GM23338 (cell line): ENCODE results near the gene GNMT. TPM values are rescaled to one million over a fixed set of nuclear protein-coding genes. Genes with fewer than 3 reads are reported as not detected.

Experiments
- ATAC-seq: fragments of 200-7000 bp; cut with Tn5 transposase; 3 replicates; pipeline ENCODE4 v1.9.1; 2020
- DNase-seq: peaks from one replicate; pipeline ENCODE4 v3.0.0-alpha.2; 2015; ENCODE audit warnings: low spot score
- H2AFZ ChIP-seq: fragments of 200-600 bp; sonication (generic); 2 replicates; pipeline ENCODE4 v1.8.0; 2016; ENCODE audit warnings: antibody characterized with exemption, mild to moderate bottlenecking, moderate library complexity
- H3F3A ChIP-seq: fragments of 200-600 bp; sonication (generic); replicated peaks from 2 replicates; pipeline ENCODE4 v1.8.0; 2017; ENCODE audit warnings: antibody characterized with exemption, mixed run types, low read depth
- H3K27ac ChIP-seq: fragments of 200-600 bp; sonication (generic); 2 replicates; pipeline ENCODE4 v1.6.1; 2016; ENCODE audit warnings: low read depth
- H3K27me3 ChIP-seq: fragments of 200-600 bp; sonication (generic); 2 replicates; pipeline ENCODE4 v1.8.0; 2016; ENCODE audit warnings: mild to moderate bottlenecking, mixed run types, moderate library complexity; ENCODE audit not compliant: insufficient read depth
- H3K36me3 ChIP-seq: fragments of 200-600 bp; sonication (generic); 2 replicates; pipeline ENCODE4 v1.8.0; 2016; ENCODE audit warnings: mild to moderate bottlenecking; ENCODE audit not compliant: insufficient read depth
- H3K4me1 ChIP-seq: fragments of 200-600 bp; sonication (generic); 2 replicates; pipeline ENCODE4 v1.8.0; 2016; ENCODE audit warnings: mild to moderate bottlenecking, moderate library complexity; ENCODE audit not compliant: insufficient read depth
- H3K4me2 ChIP-seq: fragments of 200-600 bp; sonication (generic); 2 replicates; pipeline ENCODE4 v1.7.1; 2017; ENCODE audit warnings: mixed run types
- H3K4me3 ChIP-seq: fragments of 200-600 bp; sonication (generic); 2 replicates; pipeline ENCODE4 v1.6.1; 2016; ENCODE audit warnings: mixed run types
- H3K79me2 ChIP-seq: fragments of 200-600 bp; sonication (generic); replicated peaks from 2 replicates; pipeline ENCODE4 v1.8.0; 2017; ENCODE audit warnings: mild to moderate bottlenecking; ENCODE audit not compliant: insufficient read depth
- H3K9me2 ChIP-seq: fragments of 200-600 bp; sonication (generic); 2 replicates; pipeline ENCODE4 v1.8.0; 2017; ENCODE audit not compliant: insufficient read depth
- H4K20me1 ChIP-seq: fragments of 200-600 bp; sonication (generic); replicated peaks from 2 replicates; pipeline ENCODE4 v1.8.0; 2017; ENCODE audit warnings: mild to moderate bottlenecking; ENCODE audit not compliant: insufficient read depth
- H3K27ac Mint-ChIP-seq: 2 replicates; pipeline ENCODE4 v1.8.0; 2020; ENCODE audit warnings: inconsistent platforms, mild to moderate bottlenecking, moderate library complexity, mixed read lengths
- H3K27me3 Mint-ChIP-seq: 3 replicates; pipeline ENCODE4 v1.8.0; 2022; ENCODE audit warnings: low read depth, mild to moderate bottlenecking, moderate library complexity, mixed read lengths, inconsistent platforms; ENCODE audit not compliant: insufficient read depth, poor library complexity
- H3K36me3 Mint-ChIP-seq: 3 replicates; pipeline ENCODE4 v1.8.0; 2021; ENCODE audit warnings: low read depth, mild to moderate bottlenecking, inconsistent platforms, moderate library complexity, mixed read lengths
- H3K4me1 Mint-ChIP-seq: 3 replicates; pipeline ENCODE4 v1.8.0; 2020; ENCODE audit warnings: mild to moderate bottlenecking, inconsistent platforms, mixed read lengths
- H3K4me3 Mint-ChIP-seq: 3 replicates; pipeline ENCODE4 v1.8.0; 2021; ENCODE audit warnings: moderate library complexity, mild to moderate bottlenecking, inconsistent platforms, mixed read lengths
- H3K9me3 Mint-ChIP-seq: 3 replicates; pipeline ENCODE4 v1.8.0; 2020; ENCODE audit warnings: moderate library complexity, mild to moderate bottlenecking, inconsistent platforms, mixed read lengths
- CREB1 ChIP-seq: fragments of 250-450 bp; sonication (Bioruptor Pico); IDR thresholded peaks from 2 replicates; pipeline ENCODE4 v1.5.0; 2020; ENCODE audit warnings: low read depth, mild to moderate bottlenecking, moderate library complexity
- EZH2 ChIP-seq: fragments of 200-600 bp; sonication (generic); IDR thresholded peaks from one replicate; pipeline ENCODE4 v1.8.0; 2017; ENCODE audit warnings: antibody characterized with exemption, mild to moderate bottlenecking, low read depth; ENCODE audit not compliant: unreplicated experiment
- EZH2phosphoT487 ChIP-seq: fragments of 200-600 bp; sonication (generic); IDR thresholded peaks from one replicate; pipeline ENCODE4 v1.8.1; 2018; ENCODE audit warnings: antibody characterized with exemption; ENCODE audit not compliant: unreplicated experiment
- JUNB ChIP-seq: IDR thresholded peaks from one replicate; pipeline ENCODE4 v1.6.1; 2016; ENCODE audit warnings: antibody characterized with exemption; ENCODE audit not compliant: unreplicated experiment
- NANOG ChIP-seq: IDR thresholded peaks from 2 replicates; pipeline ENCODE4 v1.6.1; 2016; ENCODE audit warnings: antibody characterized with exemption, borderline replicate concordance
- POLR2AphosphoS5 ChIP-seq: IDR thresholded peaks from 2 replicates; pipeline ENCODE4 v1.6.1; 2016; ENCODE audit warnings: antibody characterized with exemption, low read depth
- STAT1 ChIP-seq: IDR thresholded peaks from one replicate; pipeline ENCODE4 v1.6.1; 2016; ENCODE audit warnings: antibody characterized with exemption; ENCODE audit not compliant: unreplicated experiment
- ZNF114 ChIP-seq: fragments of 250-450 bp; sonication (Bioruptor Pico); IDR thresholded peaks from 2 replicates; pipeline ENCODE4 v1.5.0; 2020; ENCODE audit warnings: mild to moderate bottlenecking, moderate library complexity
- ZNF331 ChIP-seq: fragments of 250-450 bp; sonication (Bioruptor Pico); IDR thresholded peaks from 2 replicates; pipeline ENCODE4 v1.5.0; 2020; ENCODE audit warnings: low read depth, mild to moderate bottlenecking, moderate library complexity
- polyA plus RNA-seq: library from polyadenylated mRNA; unstranded; fragments of >200 nt; fragmentation: Nextera tagmentation; extraction: Ambion mirVana; gene quantifications from 2 replicates; pipeline ENCODE4 v1.2.1, GENCODE V29; 2016
- total RNA-seq: library from RNA; depleted of rRNA; stranded (reverse); fragments of >200 nt; shearing (Covaris generic); gene quantifications from 2 replicates; pipeline ENCODE4 v1.2.3, GENCODE V29; 2014
- TF ChIP-seq, protein P1 (sequence below): IDR thresholded peaks from one replicate; pipeline ENCODE4 v1.6.1; 2018; ENCODE audit warnings: antibody characterized with exemption; ENCODE audit not compliant: unreplicated experiment
- TF ChIP-seq, protein P2 (sequence below): IDR thresholded peaks from 2 replicates; pipeline ENCODE4 v1.6.1; 2016; ENCODE audit warnings: antibody characterized with exemption
- TF ChIP-seq, protein P3 (sequence below), 2 experiments: fragments of 200-600 bp in 1 of 2; sonication (generic) in 1 of 2; conservative IDR thresholded peaks; 2 replicates each; pipeline versions ENCODE4 v1.5.1 to v1.6.1; 2016 to 2017; ENCODE audit warnings: antibody characterized with exemption in 2 of 2, low read depth in 2 of 2, mild to moderate bottlenecking in 2 of 2, moderate library complexity in 1 of 2
- TF ChIP-seq, protein P4 (sequence below): fragments of 250-450 bp; sonication (Bioruptor Pico); IDR thresholded peaks from 2 replicates; pipeline ENCODE4 v1.5.0; 2020; ENCODE audit warnings: mild to moderate bottlenecking, moderate library complexity

GNMT gene
- total and polyA plus RNA-seq, 2 experiments from 2014 or later = 0.52 TPM; not detected in 1

DNA sequence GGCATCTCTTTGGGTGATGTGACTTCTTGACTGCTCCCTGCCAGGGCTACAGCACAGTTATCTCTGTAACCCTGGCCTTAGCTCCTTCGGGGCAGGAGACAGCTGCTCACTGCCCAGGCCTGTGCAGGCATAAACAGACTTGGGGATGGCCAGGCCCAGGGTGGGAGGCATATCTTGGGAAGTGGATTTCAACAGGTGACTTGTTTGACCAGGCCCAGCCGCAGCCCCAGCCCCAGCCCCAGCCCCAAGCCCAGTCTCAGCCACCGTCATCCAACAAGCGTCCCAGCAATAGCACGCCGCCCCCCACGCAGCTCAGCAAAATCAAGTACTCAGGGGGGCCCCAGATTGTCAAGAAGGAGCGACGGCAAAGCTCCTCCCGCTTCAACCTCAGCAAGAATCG lies 45.7 kb downstream of the GNMT start:
- H3K27ac ChIP-seq = no peak overlapping the region
- Mint-ChIP-seq H3K4me1 (peaks cover 4% of the 10 kb centered on the region; the same call in 2 of the 3 replicates), H3K36me3 (peaks cover 49% of the 10 kb centered on the region), H3K9me3 (no peaks in the 10 kb centered on the region), H3K27ac (no peak overlapping the region), H3K27me3 (peaks cover 5% of the 10 kb centered on the region), H3K4me3 (no peak overlapping the region)
- H3K4me1 ChIP-seq = 0 out of 2 replicates have a peak, but pooled peaks cover 5% of the 10 kb centered on the region
- no peaks in the 10 kb centered on the region for H3K9me2 ChIP-seq
- ATAC-seq (no peak), DNase-seq (no peak)
- H3K4me3 ChIP-seq = no peak overlapping the region
- 0 out of 2 replicates have a peak, but pooled peaks cover 9% of the 10 kb centered on the region for H3F3A ChIP-seq
- H3K27me3 ChIP-seq = no peaks in the 10 kb centered on the region
- peaks cover 8% of the 10 kb centered on the region; the same call in 1 of the 2 replicates for H3K36me3 ChIP-seq
- H4K20me1 ChIP-seq = peaks cover 13% of the 10 kb centered on the region
- TF ChIP-seq, protein P1, sequence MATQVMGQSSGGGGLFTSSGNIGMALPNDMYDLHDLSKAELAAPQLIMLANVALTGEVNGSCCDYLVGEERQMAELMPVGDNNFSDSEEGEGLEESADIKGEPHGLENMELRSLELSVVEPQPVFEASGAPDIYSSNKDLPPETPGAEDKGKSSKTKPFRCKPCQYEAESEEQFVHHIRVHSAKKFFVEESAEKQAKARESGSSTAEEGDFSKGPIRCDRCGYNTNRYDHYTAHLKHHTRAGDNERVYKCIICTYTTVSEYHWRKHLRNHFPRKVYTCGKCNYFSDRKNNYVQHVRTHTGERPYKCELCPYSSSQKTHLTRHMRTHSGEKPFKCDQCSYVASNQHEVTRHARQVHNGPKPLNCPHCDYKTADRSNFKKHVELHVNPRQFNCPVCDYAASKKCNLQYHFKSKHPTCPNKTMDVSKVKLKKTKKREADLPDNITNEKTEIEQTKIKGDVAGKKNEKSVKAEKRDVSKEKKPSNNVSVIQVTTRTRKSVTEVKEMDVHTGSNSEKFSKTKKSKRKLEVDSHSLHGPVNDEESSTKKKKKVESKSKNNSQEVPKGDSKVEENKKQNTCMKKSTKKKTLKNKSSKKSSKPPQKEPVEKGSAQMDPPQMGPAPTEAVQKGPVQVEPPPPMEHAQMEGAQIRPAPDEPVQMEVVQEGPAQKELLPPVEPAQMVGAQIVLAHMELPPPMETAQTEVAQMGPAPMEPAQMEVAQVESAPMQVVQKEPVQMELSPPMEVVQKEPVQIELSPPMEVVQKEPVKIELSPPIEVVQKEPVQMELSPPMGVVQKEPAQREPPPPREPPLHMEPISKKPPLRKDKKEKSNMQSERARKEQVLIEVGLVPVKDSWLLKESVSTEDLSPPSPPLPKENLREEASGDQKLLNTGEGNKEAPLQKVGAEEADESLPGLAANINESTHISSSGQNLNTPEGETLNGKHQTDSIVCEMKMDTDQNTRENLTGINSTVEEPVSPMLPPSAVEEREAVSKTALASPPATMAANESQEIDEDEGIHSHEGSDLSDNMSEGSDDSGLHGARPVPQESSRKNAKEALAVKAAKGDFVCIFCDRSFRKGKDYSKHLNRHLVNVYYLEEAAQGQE = no peak
- TF ChIP-seq CREB1 (CRISPR knock-in tag) = no peak
- TF ChIP-seq, protein P2, sequence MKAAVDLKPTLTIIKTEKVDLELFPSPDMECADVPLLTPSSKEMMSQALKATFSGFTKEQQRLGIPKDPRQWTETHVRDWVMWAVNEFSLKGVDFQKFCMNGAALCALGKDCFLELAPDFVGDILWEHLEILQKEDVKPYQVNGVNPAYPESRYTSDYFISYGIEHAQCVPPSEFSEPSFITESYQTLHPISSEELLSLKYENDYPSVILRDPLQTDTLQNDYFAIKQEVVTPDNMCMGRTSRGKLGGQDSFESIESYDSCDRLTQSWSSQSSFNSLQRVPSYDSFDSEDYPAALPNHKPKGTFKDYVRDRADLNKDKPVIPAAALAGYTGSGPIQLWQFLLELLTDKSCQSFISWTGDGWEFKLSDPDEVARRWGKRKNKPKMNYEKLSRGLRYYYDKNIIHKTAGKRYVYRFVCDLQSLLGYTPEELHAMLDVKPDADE = no peak
- TF ChIP-seq POLR2AphosphoS5 = no peak
- TF ChIP-seq STAT1 = no peak
- no peak for TF ChIP-seq EZH2phosphoT487
- TF ChIP-seq, protein P3, sequence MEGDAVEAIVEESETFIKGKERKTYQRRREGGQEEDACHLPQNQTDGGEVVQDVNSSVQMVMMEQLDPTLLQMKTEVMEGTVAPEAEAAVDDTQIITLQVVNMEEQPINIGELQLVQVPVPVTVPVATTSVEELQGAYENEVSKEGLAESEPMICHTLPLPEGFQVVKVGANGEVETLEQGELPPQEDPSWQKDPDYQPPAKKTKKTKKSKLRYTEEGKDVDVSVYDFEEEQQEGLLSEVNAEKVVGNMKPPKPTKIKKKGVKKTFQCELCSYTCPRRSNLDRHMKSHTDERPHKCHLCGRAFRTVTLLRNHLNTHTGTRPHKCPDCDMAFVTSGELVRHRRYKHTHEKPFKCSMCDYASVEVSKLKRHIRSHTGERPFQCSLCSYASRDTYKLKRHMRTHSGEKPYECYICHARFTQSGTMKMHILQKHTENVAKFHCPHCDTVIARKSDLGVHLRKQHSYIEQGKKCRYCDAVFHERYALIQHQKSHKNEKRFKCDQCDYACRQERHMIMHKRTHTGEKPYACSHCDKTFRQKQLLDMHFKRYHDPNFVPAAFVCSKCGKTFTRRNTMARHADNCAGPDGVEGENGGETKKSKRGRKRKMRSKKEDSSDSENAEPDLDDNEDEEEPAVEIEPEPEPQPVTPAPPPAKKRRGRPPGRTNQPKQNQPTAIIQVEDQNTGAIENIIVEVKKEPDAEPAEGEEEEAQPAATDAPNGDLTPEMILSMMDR (conservative IDR thresholded peaks at IDR 0.05; ENCODE audit: low read depth in 2 of 2) = no peak
- TF ChIP-seq ZNF331 (CRISPR knock-in tag) = no peak
- TF ChIP-seq, protein P4, sequence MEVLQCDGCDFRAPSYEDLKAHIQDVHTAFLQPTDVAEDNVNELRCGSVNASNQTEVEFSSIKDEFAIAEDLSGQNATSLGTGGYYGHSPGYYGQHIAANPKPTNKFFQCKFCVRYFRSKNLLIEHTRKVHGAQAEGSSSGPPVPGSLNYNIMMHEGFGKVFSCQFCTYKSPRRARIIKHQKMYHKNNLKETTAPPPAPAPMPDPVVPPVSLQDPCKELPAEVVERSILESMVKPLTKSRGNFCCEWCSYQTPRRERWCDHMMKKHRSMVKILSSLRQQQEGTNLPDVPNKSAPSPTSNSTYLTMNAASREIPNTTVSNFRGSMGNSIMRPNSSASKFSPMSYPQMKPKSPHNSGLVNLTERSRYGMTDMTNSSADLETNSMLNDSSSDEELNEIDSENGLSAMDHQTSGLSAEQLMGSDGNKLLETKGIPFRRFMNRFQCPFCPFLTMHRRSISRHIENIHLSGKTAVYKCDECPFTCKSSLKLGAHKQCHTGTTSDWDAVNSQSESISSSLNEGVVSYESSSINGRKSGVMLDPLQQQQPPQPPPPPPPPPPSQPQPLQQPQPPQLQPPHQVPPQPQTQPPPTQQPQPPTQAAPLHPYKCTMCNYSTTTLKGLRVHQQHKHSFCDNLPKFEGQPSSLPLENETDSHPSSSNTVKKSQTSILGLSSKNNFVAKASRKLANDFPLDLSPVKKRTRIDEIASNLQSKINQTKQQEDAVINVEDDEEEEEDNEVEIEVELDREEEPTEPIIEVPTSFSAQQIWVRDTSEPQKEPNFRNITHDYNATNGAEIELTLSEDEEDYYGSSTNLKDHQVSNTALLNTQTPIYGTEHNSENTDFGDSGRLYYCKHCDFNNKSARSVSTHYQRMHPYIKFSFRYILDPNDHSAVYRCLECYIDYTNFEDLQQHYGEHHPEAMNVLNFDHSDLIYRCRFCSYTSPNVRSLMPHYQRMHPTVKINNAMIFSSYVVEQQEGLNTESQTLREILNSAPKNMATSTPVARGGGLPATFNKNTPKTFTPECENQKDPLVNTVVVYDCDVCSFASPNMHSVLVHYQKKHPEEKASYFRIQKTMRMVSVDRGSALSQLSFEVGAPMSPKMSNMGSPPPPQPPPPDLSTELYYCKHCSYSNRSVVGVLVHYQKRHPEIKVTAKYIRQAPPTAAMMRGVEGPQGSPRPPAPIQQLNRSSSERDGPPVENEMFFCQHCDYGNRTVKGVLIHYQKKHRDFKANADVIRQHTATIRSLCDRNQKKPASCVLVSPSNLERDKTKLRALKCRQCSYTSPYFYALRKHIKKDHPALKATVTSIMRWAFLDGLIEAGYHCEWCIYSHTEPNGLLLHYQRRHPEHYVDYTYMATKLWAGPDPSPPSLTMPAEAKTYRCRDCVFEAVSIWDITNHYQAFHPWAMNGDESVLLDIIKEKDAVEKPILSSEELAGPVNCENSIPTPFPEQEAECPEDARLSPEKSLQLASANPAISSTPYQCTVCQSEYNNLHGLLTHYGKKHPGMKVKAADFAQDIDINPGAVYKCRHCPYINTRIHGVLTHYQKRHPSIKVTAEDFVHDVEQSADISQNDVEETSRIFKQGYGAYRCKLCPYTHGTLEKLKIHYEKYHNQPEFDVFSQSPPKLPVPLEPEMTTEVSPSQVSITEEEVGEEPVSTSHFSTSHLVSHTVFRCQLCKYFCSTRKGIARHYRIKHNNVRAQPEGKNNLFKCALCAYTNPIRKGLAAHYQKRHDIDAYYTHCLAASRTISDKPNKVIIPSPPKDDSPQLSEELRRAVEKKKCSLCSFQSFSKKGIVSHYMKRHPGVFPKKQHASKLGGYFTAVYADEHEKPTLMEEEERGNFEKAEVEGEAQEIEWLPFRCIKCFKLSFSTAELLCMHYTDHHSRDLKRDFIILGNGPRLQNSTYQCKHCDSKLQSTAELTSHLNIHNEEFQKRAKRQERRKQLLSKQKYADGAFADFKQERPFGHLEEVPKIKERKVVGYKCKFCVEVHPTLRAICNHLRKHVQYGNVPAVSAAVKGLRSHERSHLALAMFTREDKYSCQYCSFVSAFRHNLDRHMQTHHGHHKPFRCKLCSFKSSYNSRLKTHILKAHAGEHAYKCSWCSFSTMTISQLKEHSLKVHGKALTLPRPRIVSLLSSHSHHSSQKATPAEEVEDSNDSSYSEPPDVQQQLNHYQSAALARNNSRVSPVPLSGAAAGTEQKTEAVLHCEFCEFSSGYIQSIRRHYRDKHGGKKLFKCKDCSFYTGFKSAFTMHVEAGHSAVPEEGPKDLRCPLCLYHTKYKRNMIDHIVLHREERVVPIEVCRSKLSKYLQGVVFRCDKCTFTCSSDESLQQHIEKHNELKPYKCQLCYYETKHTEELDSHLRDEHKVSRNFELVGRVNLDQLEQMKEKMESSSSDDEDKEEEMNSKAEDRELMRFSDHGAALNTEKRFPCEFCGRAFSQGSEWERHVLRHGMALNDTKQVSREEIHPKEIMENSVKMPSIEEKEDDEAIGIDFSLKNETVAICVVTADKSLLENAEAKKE (CRISPR knock-in tag) = no peak
- no peak for TF ChIP-seq ZNF114 (CRISPR knock-in tag)
- TF ChIP-seq NANOG = no peak
- no peak for TF ChIP-seq EZH2
- TF ChIP-seq JUNB = no peak
- no peak overlapping the region for H2AFZ ChIP-seq
- no peaks in the 10 kb centered on the region for H3K79me2 ChIP-seq
- no peak overlapping the region for H3K4me2 ChIP-seq
